GM10248 (cell line): ENCODE results near the gene ANKRD39.

Source experiments
- CTCF ChIA-PET: fragments of 300-600 bp; sonication (Branson Sonifier 250); formaldehyde crosslinking; extraction: SDS; loops from one replicate; lab custom pipeline; 2021; ENCODE audit warnings: antibody characterized with exemption; lab: Yijun Ruan, JAX
- POLR2A ChIA-PET: fragments of 350-650 bp; sonication (Branson Sonifier 250); formaldehyde crosslinking; extraction: SDS; loops from one replicate; lab custom pipeline; 2020; ENCODE audit warnings: antibody characterized with exemption; lab: Yijun Ruan, JAX
- DNase-seq: peaks from one replicate; pipeline ENCODE4 v3.0.0; 2012; ENCODE audit errors: extremely low spot score
- TF ChIP-seq, protein P1 (sequence below): IDR thresholded peaks from 2 replicates; pipeline ENCODE4 v1.5.1; 2012; ENCODE audit warnings: mild to moderate bottlenecking, low read depth; ENCODE audit errors: extremely low read depth, missing control alignments, control extremely low read depth

The ANKRD39 gene

DNA sequence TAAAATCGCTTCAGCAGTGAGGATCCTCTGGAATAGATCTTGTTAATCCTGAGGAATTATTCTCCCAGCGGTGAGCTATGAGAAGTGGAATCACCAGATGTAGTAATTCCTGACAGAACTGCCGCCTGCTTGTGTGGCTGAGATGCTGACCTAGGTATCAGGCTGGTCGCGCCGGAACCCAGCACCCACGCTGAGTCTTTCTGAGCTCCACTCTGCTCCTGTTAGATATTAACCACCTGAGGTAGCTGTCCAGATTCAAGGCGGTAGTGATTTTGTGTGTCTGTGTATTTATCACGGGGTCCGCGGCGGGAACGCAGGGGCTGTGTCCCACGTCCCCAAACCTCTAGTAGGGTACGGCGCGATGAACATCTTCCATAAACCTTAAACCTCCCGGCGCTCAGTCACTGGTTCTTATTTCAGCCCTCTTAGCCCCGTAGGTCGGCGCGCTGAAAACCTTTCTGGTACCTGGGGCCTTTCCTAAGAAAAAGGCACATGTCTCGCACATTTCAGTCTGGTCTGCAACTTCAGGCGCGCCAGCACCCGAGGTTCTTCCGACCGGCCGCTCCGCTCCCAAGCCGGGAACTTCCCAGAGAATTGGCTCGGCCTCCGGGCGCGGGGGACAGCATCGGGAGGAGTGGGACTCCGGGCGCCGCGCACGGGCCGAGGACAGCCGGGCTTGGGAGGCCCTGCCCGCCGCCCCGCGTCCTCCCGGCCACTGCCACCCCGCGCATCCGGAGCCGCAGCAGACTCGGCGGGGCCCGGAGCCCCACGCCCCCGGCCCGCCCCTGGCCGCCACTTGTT, 42.3 kb downstream of the ANKRD39 start:
- peak; percentile 68 for DNase-seq
- POLR2A ChIA-PET, result interaction anchor here (1.7 kb wide), 1 partner anchor 48 kb away, joined by 3 read pairs; no protein-coding TSS in a partner anchor
- TF ChIP-seq, protein P1, sequence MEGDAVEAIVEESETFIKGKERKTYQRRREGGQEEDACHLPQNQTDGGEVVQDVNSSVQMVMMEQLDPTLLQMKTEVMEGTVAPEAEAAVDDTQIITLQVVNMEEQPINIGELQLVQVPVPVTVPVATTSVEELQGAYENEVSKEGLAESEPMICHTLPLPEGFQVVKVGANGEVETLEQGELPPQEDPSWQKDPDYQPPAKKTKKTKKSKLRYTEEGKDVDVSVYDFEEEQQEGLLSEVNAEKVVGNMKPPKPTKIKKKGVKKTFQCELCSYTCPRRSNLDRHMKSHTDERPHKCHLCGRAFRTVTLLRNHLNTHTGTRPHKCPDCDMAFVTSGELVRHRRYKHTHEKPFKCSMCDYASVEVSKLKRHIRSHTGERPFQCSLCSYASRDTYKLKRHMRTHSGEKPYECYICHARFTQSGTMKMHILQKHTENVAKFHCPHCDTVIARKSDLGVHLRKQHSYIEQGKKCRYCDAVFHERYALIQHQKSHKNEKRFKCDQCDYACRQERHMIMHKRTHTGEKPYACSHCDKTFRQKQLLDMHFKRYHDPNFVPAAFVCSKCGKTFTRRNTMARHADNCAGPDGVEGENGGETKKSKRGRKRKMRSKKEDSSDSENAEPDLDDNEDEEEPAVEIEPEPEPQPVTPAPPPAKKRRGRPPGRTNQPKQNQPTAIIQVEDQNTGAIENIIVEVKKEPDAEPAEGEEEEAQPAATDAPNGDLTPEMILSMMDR, result no peak
- CTCF ChIA-PET, result interaction anchor here (0.8 to 6.8 kb wide), 12 partner anchors 13 to 138 kb away, joined by 3 to 41 read pairs (median 5); partner anchors contain the start of genes ANKRD39 and CNNM4

DNA sequence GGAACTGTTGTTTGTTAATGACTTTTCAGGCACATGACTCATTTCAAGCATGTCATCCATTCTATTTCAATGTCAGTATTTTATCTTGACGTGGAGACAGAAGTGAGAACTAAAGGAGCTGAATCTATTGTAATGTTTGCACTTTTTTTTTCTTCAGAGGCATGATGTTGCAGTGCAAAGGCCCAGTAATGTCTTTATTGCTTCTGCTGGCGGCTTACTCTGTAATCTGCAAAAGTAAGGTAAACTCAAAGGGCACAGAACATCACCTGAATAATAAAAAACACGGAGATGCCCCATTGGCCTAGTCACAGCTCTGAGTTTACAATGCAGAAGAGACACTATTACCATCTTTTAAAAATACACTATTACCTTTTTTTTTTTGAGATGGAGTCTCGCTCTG, 44.2 kb downstream of the ANKRD39 start:
- no peak for DNase-seq
- TF ChIP-seq, protein P1, result no peak
- ChIA-PET POLR2A (no interaction called here), CTCF (interaction anchor here (0.9 to 6.8 kb wide), 7 partner anchors 8 to 55 kb away, joined by 3 to 41 read pairs (median 7); partner anchors contain the start of genes ANKRD39 and CNNM4)

DNA sequence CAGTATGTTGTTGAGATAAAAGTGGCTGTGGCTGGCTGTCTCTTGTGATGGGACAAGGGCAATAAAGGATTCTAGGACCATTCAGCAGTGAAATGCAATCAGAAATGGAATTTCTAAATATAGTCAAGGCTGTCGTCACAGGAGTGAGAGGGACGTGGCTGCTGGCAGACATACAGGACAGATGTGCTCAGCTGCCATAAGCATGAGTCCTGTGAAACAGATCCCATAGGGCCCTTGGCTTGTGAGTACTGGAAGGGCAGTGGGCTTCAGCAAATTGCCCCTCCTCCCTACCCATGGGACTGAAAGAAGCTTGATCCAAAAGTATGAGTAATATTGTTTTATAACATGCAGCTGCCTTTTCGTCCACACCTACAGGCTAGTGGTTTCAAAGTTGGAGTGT, 45.9 kb downstream of the ANKRD39 start:
- POLR2A ChIA-PET, result no interaction called here
- CTCF ChIA-PET, result interaction anchor here (1.4 to 6.8 kb wide), 5 partner anchors 27 to 57 kb away, joined by 3 to 41 read pairs (median 3); partner anchors contain the start of genes ANKRD39 and CNNM4
- no peak for DNase-seq
- TF ChIP-seq, protein P1, result no peak

DNA sequence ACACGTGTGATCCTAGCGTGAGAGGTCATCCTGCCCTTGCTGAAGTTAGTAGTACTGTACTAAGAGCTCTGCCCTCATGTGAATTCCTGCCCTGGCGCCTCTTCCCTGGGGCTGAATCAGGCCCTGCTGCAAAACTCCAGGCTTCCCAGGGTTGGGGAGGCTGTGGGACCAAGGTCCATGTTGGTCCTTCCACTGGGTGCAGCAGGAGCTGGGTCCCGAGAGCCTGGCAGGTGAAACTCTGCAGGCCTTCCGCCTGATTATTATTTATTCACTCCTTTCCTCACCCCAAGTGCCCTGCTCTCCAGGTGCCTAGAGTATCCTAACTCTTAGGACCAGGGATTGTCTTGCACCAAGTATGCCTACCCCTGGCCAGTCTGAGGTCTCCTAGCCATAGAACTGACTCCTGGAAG, 47.0 kb downstream of the ANKRD39 start:
- no peak for DNase-seq
- POLR2A ChIA-PET, result no interaction called here
- CTCF ChIA-PET, result interaction anchor here (0.8 to 2.6 kb wide), 4 partner anchors 10 to 47 kb away, joined by 3 to 14 read pairs (median 3); partner anchors contain the start of gene ANKRD39

DNA sequence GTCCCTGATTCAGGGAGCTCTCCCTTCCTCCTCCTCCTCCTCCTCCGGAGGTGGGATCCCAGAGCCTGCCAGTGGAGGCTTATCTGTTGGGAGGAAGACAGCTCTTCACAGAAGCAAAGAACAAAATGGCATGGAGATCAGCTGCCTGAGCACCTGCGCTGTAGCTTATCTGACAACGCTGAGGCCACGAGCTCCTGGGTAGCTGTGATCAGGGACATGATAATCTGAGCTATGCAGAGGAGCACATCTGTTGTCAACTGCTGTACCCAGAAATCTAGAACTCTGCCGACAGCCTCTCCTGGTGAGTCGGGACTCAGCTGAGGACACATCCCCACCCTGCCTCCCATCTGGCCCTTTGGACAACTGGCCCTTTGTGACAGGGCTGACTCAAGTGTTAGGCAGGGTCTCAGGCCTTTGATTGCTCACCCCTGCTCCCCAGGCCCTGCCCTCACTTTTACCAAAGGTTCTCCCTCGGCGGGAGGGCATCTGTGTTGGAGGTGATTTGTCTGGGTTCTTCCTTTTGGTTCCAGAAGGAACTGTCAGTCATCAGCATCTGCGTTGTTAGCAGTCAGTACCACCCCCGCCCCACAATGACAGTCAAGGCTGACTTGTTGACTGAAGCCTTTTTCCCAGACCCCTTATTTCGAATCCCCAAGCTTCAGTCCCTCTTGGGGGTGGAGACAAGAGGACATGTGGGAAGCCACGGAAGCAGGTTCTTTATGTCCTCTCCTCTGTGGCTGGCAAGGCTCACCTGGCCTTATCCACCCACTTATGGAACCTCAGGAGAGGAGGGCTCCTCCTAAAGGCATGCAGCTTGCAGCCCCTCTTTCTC, 47.6 kb downstream of the ANKRD39 start:
- POLR2A ChIA-PET, result no interaction called here
- no peak for DNase-seq
- TF ChIP-seq, protein P1, result no peak
- CTCF ChIA-PET, result interaction anchor here (0.8 to 2.6 kb wide), 3 partner anchors 10 to 48 kb away, joined by 3 to 14 read pairs (median 3); partner anchors contain the start of gene ANKRD39

More for the DNA sequence above, 47.0 kb downstream of the ANKRD39 start:
- TF ChIP-seq, protein P1, result no peak
